Caco-2 (cell line): ENCODE data around the gene CCDC158. TPM values are rescaled to one million over a fixed set of nuclear protein-coding genes. Genes with fewer than 3 reads are reported as not detected.

Source experiments
- BruUV-seq: library from RNA; stranded (reverse); fragments of 400-500 nt; replicated peaks from 2 replicates; lab custom pipeline; 2021; lab: Mats Ljungman, UMichigan
- CTCF ChIA-PET: fragments of 300-600 bp; sonication (Branson Sonifier 250); formaldehyde crosslinking; loops from one replicate; lab custom pipeline; 2022; ENCODE audit warnings: antibody characterized with exemption; lab: Charles Lee
- POLR2A ChIA-PET: fragments of 300-600 bp; sonication (Branson Sonifier 250); formaldehyde crosslinking; loops from one replicate; lab custom pipeline; 2022; ENCODE audit warnings: antibody characterized with exemption; lab: Charles Lee
- DNase-seq, 2 experiments: peaks; one replicate each; pipeline versions ENCODE4 v3.0.0 to v3.0.0-alpha.2; 2020 to 2022
- H3K27me3 ChIP-seq: replicated peaks from 2 replicates; pipeline ENCODE4 v1.6.0; 2011; ENCODE audit warnings: low read length; ENCODE audit not compliant: control insufficient read depth, insufficient read depth
- H3K36me3 ChIP-seq: 2 replicates; pipeline ENCODE4 v1.5.1; 2011; ENCODE audit warnings: low read length; ENCODE audit not compliant: control insufficient read depth, insufficient read depth
- H3K4me1 ChIP-seq: fragments of 250-450 bp; sonication (Bioruptor Pico); 2 replicates; pipeline ENCODE4 v1.5.1; 2020; ENCODE audit warnings: mild to moderate bottlenecking
- H3K4me3 ChIP-seq: 2 replicates; pipeline ENCODE4 v1.5.1; 2011; ENCODE audit warnings: low read depth, mild to moderate bottlenecking, control low read depth, low read length
- H3K9me3 ChIP-seq: fragments of 250-450 bp; sonication (Bioruptor Pico); 2 replicates; pipeline ENCODE4 v1.5.1; 2020; ENCODE audit warnings: mild to moderate bottlenecking, moderate library complexity
- H3K27ac Mint-ChIP-seq: one replicate; pipeline ENCODE4 v1.8.0; 2022; ENCODE audit warnings: mixed read lengths; ENCODE audit not compliant: unreplicated experiment
- H3K27me3 Mint-ChIP-seq: one replicate; pipeline ENCODE4 v1.8.0; 2022; ENCODE audit warnings: mixed read lengths; ENCODE audit not compliant: insufficient read depth, unreplicated experiment
- H3K36me3 Mint-ChIP-seq: one replicate; pipeline ENCODE4 v1.8.0; 2022; ENCODE audit warnings: mild to moderate bottlenecking, mixed read lengths; ENCODE audit not compliant: insufficient read depth, unreplicated experiment
- H3K4me1 Mint-ChIP-seq: one replicate; pipeline ENCODE4 v1.8.0; 2022; ENCODE audit warnings: low read depth, mixed read lengths; ENCODE audit not compliant: unreplicated experiment
- H3K4me3 Mint-ChIP-seq: one replicate; pipeline ENCODE4 v1.8.0; 2022; ENCODE audit warnings: mild to moderate bottlenecking, moderate library complexity, mixed read lengths; ENCODE audit not compliant: unreplicated experiment
- H3K9me3 Mint-ChIP-seq: one replicate; pipeline ENCODE4 v1.8.0; 2022; ENCODE audit warnings: mixed read lengths; ENCODE audit not compliant: unreplicated experiment
- CTCF ChIP-seq, 2 experiments: fragments of 200-600 bp in 1 of 2; IDR thresholded peaks; 1 replicate in 1 of 2; 2 replicates in 1 of 2; pipeline versions ENCODE4 v1.5.1 to v1.8.0; 2011 to 2022; ENCODE audit warnings: antibody characterized with exemption in 1 of 2, control low read depth in 1 of 2, inconsistent platforms in 1 of 2, low read depth in 1 of 2, low read length in 1 of 2, mild to moderate bottlenecking in 1 of 2, moderate library complexity in 1 of 2; ENCODE audit not compliant: insufficient read depth in 1 of 2, severe bottlenecking in 1 of 2, unreplicated experiment in 1 of 2
- intact Hi-C: fragments of 100-400 bp; cut with micrococcal nuclease; formaldehyde crosslinking; loops from one replicate; pipeline ENCODE4 v1.10.0; 2022; ENCODE audit not compliant: unreplicated experiment
- total RNA-seq: library from RNA; stranded (reverse); gene quantifications from 2 replicates; pipeline ENCODE4 v1.2.3, GENCODE V29; 2022

CCDC158 gene
- total RNA-seq, 1 experiment from 2014 or later: 0.39 TPM

- ChIA-PET POLR2A (no interaction called here), CTCF (no interaction called here)
Measured at GRCh38 chr4:76265631-76266218, 155.2 kb downstream of the CCDC158 start.

More at GRCh38 chr4:76265631-76266218, 155.2 kb downstream of the CCDC158 start:
- Mint-ChIP-seq H3K4me3 (no peak overlapping the region), H3K27ac (no peak overlapping the region), H3K27me3 (no peaks in the 10 kb centered on the region), H3K36me3 (peaks cover 5% of the 10 kb centered on the region), H3K4me1 (peaks cover 2% of the 10 kb centered on the region), H3K9me3 (no peaks in the 10 kb centered on the region)
- 0 out of 2 replicates have a peak, but pooled peaks cover 4% of the 10 kb centered on the region for H3K4me1 ChIP-seq
- no peaks in the 10 kb centered on the region for H3K27me3 ChIP-seq
- TF ChIP-seq CTCF (IDR thresholded peaks at IDR 0.05; ENCODE audit: insufficient read depth in 1 of 2, low read depth in 1 of 2, low read length in 1 of 2, severe bottlenecking in 1 of 2, unreplicated experiment in 1 of 2): no peak
- no TSS peak for BruUV-seq
- H3K36me3 ChIP-seq: no peaks in the 10 kb centered on the region
- intact Hi-C loops: no loop called here
- no peak for DNase-seq
- H3K9me3 ChIP-seq: no peaks in the 10 kb centered on the region
- no peak overlapping the region for H3K4me3 ChIP-seq

Other genes starting within 250 kb of the CCDC158 start
- gene SCARB2, start 207.3 kb downstream of the CCDC158 start, total RNA-seq: 148 and 150 TPM in 2 replicates
- 6.3 and 6.6 TPM in 2 replicates for gene FAM47E, start 169.4 kb downstream of the CCDC158 start, total RNA-seq
- gene STBD1, start 114.4 kb downstream of the CCDC158 start, total RNA-seq: 3.8 and 4.2 TPM in 2 replicates
- 16.3 and 25.3 TPM in 2 replicates for gene SHROOM3, start 14.1 kb upstream of the CCDC158 start, total RNA-seq